H1 (cell line): ENCODE measurements around the gene XPNPEP3. TPM values are rescaled to one million over a fixed set of nuclear protein-coding genes. Genes with fewer than 3 reads are reported as not detected.

Experiments
- BACH1 ChIP-seq: IDR thresholded peaks from 2 replicates; pipeline ENCODE4 v1.6.1; 2012; ENCODE audit warnings: low read length, improper control_type of control experiment
- GABPA ChIP-seq: IDR thresholded peaks from 2 replicates; pipeline ENCODE4 v1.6.1; 2011; ENCODE audit warnings: mild to moderate bottlenecking, low read length, moderate library complexity, borderline replicate concordance; ENCODE audit not compliant: insufficient read depth
- HDAC6 ChIP-seq: IDR thresholded peaks from one replicate; pipeline ENCODE4 v1.7.1; 2012; ENCODE audit warnings: low read depth, mild to moderate bottlenecking, inconsistent platforms, low read length, moderate library complexity
- KDM4A ChIP-seq: IDR thresholded peaks from one replicate; pipeline ENCODE4 v1.7.1; 2012; ENCODE audit warnings: low read depth, mild to moderate bottlenecking, moderate library complexity, low read length, inconsistent platforms; ENCODE audit not compliant: severe bottlenecking
- SIX5 ChIP-seq: IDR thresholded peaks from 2 replicates; pipeline ENCODE4 v1.6.1; 2011; ENCODE audit warnings: mild to moderate bottlenecking, low read depth, low read length
- SP1 ChIP-seq: IDR thresholded peaks from 2 replicates; pipeline ENCODE4 v1.6.1; 2011; ENCODE audit warnings: low read depth, low read length
- polyA plus RNA-seq, 7 experiments: library from polyadenylated mRNA; depleted of rRNA in 3 of 7; stranded (reverse) in 5 of 7; unstranded in 2 of 7; fragments of >200 nt in 5 of 7; fragments of 200-250 nt in 2 of 7; gene quantifications; 1 replicate in 5 of 7; 2 replicates in 1 of 7; 4 replicates in 1 of 7; pipeline versions ENCODE4 v1.2.1 to v1.2.3, GENCODE V29; 2011 to 2013; ENCODE audit warnings: missing spikeins in 2 of 7, mixed read lengths in 2 of 7
- total RNA-seq: library from RNA; stranded (reverse); fragmentation: NEBNext Ultra II Directional; extraction: Animal tissue kit (Norgen Biotek cat#: 25700); gene quantifications from 2 replicates; pipeline ENCODE4 v1.2.1, GENCODE V29; 2021
- TF ChIP-seq, protein P1 (sequence below): fragments of 300-600 bp; sonication (generic); IDR thresholded peaks from 2 replicates; pipeline ENCODE4 v1.7.1; 2012; ENCODE audit warnings: low read length, moderate library complexity, mild to moderate bottlenecking, inconsistent platforms; ENCODE audit not compliant: insufficient replicate concordance
- TF ChIP-seq, protein P2 (sequence below): IDR thresholded peaks from 2 replicates; pipeline ENCODE4 v1.6.1; 2012; ENCODE audit warnings: inconsistent platforms
- TF ChIP-seq, protein P3 (sequence below): IDR thresholded peaks from 2 replicates; pipeline ENCODE4 v1.6.1; 2011; ENCODE audit warnings: low read depth, mild to moderate bottlenecking, low read length; ENCODE audit not compliant: insufficient read depth

The XPNPEP3 gene
- total and polyA plus RNA-seq, 2 of the 8 experiments (the other 6 are each of a cell fraction or from before 2014, with no cell fraction given): 25.8 to 29.2 TPM

DNA sequence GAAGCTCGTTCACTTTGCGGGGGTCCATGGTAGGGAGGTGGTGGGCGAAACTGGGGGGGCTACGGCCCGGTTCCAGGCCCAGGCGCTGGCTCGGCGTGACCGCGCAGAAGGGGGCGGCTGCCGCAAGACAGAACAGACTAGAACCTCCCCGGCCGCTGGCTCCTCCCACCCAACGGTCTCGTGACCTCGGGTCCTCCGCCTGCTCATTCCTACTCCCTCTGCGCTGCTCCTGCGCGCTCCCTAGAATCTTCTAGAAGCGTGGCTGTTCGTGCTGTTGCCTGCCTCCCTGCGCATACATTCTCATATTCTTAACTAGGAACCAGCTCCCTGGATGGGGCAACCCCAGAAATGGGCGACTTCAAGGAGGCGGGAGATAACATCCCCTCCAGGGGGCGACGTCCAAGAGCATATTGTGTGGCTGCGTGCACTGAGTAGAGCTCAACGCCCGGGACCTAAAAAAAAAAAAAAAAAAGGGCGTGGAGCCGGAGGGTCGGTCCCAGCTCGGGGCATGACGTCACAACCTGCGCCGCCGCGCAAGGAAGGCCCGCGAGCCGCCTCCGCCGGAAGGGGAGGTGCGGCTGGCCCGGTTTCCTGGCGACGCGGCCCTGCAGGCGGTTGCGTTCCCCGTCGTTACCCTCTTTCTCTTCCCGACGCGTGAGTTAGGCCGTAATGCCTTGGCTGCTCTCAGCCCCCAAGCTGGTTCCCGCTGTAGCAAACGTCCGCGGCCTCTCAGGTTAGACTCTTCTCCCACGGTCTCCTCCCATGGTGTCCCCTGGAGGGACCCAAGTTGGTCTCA lies at the start of gene XPNPEP3, which contains the start of gene ST13 (continued):
- TF ChIP-seq, protein P1, sequence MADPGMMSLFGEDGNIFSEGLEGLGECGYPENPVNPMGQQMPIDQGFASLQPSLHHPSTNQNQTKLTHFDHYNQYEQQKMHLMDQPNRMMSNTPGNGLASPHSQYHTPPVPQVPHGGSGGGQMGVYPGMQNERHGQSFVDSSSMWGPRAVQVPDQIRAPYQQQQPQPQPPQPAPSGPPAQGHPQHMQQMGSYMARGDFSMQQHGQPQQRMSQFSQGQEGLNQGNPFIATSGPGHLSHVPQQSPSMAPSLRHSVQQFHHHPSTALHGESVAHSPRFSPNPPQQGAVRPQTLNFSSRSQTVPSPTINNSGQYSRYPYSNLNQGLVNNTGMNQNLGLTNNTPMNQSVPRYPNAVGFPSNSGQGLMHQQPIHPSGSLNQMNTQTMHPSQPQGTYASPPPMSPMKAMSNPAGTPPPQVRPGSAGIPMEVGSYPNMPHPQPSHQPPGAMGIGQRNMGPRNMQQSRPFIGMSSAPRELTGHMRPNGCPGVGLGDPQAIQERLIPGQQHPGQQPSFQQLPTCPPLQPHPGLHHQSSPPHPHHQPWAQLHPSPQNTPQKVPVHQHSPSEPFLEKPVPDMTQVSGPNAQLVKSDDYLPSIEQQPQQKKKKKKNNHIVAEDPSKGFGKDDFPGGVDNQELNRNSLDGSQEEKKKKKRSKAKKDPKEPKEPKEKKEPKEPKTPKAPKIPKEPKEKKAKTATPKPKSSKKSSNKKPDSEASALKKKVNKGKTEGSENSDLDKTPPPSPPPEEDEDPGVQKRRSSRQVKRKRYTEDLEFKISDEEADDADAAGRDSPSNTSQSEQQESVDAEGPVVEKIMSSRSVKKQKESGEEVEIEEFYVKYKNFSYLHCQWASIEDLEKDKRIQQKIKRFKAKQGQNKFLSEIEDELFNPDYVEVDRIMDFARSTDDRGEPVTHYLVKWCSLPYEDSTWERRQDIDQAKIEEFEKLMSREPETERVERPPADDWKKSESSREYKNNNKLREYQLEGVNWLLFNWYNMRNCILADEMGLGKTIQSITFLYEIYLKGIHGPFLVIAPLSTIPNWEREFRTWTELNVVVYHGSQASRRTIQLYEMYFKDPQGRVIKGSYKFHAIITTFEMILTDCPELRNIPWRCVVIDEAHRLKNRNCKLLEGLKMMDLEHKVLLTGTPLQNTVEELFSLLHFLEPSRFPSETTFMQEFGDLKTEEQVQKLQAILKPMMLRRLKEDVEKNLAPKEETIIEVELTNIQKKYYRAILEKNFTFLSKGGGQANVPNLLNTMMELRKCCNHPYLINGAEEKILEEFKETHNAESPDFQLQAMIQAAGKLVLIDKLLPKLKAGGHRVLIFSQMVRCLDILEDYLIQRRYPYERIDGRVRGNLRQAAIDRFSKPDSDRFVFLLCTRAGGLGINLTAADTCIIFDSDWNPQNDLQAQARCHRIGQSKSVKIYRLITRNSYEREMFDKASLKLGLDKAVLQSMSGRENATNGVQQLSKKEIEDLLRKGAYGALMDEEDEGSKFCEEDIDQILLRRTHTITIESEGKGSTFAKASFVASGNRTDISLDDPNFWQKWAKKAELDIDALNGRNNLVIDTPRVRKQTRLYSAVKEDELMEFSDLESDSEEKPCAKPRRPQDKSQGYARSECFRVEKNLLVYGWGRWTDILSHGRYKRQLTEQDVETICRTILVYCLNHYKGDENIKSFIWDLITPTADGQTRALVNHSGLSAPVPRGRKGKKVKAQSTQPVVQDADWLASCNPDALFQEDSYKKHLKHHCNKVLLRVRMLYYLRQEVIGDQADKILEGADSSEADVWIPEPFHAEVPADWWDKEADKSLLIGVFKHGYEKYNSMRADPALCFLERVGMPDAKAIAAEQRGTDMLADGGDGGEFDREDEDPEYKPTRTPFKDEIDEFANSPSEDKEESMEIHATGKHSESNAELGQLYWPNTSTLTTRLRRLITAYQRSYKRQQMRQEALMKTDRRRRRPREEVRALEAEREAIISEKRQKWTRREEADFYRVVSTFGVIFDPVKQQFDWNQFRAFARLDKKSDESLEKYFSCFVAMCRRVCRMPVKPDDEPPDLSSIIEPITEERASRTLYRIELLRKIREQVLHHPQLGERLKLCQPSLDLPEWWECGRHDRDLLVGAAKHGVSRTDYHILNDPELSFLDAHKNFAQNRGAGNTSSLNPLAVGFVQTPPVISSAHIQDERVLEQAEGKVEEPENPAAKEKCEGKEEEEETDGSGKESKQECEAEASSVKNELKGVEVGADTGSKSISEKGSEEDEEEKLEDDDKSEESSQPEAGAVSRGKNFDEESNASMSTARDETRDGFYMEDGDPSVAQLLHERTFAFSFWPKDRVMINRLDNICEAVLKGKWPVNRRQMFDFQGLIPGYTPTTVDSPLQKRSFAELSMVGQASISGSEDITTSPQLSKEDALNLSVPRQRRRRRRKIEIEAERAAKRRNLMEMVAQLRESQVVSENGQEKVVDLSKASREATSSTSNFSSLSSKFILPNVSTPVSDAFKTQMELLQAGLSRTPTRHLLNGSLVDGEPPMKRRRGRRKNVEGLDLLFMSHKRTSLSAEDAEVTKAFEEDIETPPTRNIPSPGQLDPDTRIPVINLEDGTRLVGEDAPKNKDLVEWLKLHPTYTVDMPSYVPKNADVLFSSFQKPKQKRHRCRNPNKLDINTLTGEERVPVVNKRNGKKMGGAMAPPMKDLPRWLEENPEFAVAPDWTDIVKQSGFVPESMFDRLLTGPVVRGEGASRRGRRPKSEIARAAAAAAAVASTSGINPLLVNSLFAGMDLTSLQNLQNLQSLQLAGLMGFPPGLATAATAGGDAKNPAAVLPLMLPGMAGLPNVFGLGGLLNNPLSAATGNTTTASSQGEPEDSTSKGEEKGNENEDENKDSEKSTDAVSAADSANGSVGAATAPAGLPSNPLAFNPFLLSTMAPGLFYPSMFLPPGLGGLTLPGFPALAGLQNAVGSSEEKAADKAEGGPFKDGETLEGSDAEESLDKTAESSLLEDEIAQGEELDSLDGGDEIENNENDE: no peak
- TF ChIP-seq GABPA (peak; percentile 60; the same call in 1 of the 2 replicates), SIX5 (no peak), BACH1 (no peak), KDM4A (peak; percentile 89), SP1 (no peak; the same call in 1 of the 2 replicates), HDAC6 (no peak)
- TF ChIP-seq, protein P2, sequence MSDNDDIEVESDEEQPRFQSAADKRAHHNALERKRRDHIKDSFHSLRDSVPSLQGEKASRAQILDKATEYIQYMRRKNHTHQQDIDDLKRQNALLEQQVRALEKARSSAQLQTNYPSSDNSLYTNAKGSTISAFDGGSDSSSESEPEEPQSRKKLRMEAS: peak; percentile 12
- TF ChIP-seq, protein P3, sequence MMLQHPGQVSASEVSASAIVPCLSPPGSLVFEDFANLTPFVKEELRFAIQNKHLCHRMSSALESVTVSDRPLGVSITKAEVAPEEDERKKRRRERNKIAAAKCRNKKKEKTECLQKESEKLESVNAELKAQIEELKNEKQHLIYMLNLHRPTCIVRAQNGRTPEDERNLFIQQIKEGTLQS: peak; percentile 62; the same call in 1 of the 2 replicates
